CD4-positive, alpha-beta T cell treated with Interleukin-4 for 1 hour (primary cell): ENCODE results near the gene LRCH4.
"Not testable (repeated sequence)": the region's sequence is repeated elsewhere in the genome, so short reads cannot be mapped to it uniquely, and the experiment has no call there.

ENCODE experiments used
- DNase-seq, 2 donors: peaks; one replicate each; pipeline ENCODE4 v3.0.0-alpha.2; 2020 to 2022

LRCH4 gene

DNA sequence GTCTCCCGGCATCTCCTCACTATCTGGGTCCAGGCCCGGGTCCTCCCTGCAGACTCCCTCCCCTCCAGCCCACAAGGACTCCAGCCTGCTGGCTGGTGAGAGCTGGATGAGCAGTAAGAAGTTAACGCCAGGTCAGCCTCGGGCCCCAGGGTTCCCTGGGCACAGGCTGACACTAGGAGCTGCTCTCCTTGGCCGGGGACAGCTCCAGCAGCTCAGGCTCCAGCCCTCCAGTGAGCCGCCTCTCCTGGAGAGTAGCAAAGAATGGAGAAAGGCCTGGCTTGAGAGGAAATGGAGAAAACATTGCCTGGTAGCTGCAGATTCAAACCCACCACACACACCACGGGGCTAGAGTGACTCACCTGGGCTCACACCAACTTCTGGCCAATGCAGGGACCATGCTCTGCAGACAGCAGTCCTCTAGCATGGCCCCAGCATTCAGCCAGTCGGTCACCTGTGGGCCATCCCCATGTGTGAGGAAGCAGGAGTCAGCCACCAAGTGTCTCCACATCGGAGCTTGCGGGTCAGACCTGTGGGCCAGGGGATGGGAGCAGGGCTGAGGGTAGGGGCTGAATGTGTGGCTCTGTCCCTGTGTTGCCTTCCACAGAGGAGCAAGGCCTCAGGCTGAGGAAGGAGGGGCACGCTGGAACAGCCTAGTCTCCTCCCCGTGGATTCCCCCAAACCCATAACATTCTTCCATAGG lies 18.7 kb downstream of the LRCH4 start:
- no peak for DNase-seq

GRCh38 chr7:100566018-100566531 lies 19.9 kb downstream of the LRCH4 start:
- DNase-seq, result no peak

GRCh38 chr7:100565133-100565571 lies 20.8 kb downstream of the LRCH4 start:
- DNase-seq, result no peak

GRCh38 chr7:100564405-100564804 lies 21.5 kb downstream of the LRCH4 start:
- DNase-seq, result not testable (repeated sequence)

GRCh38 chr7:100563809-100564400 lies 22.0 kb downstream of the LRCH4 start:
- peak; percentile 80 to 86 for DNase-seq

DNA sequence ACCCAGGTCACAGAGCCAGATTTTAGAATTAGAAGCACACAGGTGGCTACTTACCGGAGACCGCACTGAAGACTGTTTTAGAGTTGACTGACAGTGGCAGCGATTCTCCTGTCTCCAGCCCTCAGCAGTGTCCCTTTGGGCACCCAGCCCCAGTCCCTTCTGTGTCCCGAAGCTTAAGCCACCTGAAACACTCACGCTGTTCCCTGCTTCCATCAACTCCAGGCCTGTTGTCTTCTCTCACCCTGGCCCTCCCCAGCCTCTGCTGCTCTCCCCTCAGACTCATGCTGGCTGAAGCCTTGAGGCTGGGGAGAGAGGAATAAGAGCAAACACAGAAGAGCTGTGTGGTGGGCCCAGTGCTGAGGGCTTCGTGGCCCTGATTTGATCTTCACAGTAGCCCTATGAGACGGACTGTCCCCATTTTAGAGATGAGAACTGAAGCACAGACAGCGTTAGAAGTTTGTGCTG lies 22.8 kb downstream of the LRCH4 start:
- DNase-seq, result no peak

DNA sequence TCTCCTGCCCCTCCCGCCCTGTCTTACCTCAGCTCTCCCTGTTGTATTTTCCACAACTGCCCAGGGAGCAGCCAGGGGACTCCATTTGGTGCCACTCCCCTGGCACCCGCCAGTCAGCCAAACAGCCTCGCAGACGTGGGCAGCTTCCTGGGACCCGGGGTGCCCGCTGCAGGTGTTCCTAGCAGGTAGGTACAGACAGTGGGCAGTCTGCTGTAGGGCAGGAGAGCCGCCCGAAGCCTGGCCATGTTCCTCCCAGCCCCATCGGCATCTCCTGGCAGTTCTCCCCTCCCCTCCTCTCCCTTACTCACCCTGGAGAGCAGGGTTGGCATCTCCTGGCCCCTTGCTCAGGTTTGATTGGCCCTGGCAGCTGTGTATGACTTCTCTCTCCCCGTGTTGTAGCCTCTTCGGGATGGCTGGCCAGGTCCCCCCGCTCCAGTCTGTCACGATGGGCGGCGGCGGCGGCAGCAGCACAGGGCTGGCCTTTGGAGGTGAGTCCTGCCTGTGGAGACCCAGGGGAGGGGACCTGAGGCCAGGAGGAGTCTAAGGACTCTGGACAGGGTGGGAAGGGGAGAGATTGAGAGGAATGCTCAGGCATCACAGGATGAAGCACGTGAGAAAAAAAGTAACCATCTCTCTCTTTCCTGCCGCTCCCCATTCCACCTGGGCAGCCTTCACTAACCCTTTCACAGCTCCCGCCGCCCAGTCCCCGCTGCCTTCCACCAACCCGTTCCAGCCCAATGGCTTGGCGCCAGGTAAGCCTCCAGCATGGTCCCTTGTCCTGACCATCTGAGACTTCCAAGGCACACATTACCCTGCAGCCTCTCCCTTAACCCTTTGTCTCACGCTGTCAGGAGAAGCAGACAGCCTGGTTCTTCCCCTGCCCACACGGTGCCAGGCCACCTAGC lies 23.5 kb downstream of the LRCH4 start:
- DNase-seq, result no peak

DNA sequence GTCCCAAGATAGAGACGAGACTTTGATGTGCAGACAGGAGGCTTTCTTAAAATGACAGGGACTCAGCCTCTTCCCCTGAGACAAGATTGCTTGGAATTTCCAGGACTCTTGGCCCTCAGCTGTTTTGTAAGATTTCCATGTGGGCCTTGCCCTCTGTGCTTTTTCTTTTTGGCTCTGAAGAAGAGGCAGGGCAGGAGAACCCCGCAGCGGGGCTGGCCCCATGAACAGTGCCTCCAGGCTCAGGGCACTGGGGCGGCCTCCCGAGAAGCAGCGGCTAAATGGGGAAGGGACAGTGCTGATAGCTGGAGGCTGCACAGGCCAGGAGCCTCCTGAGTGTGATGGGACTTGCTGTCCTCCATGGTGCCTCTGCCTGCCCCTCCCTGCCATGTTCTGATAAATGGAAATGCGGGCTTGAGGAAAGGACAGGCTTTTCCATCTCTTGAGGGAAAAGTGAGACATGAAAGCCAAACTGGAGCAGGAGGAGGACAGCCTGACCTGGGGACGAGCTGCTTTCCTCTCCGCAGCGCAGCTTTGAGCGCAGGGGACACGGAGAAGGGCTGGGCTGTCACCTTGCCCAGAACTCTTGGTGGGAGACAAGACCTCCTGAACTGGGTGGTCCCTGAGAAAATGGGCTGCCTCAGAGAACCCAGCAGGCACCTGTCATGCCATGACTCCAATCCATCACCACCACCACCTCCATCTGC lies 24.3 kb downstream of the LRCH4 start:
- DNase-seq, result no peak

GRCh38 chr7:100559127-100559526 lies 26.8 kb downstream of the LRCH4 start:
- no peak for DNase-seq

GRCh38 chr7:100556541-100556940 lies 29.4 kb downstream of the LRCH4 start:
- DNase-seq, result no peak

DNA sequence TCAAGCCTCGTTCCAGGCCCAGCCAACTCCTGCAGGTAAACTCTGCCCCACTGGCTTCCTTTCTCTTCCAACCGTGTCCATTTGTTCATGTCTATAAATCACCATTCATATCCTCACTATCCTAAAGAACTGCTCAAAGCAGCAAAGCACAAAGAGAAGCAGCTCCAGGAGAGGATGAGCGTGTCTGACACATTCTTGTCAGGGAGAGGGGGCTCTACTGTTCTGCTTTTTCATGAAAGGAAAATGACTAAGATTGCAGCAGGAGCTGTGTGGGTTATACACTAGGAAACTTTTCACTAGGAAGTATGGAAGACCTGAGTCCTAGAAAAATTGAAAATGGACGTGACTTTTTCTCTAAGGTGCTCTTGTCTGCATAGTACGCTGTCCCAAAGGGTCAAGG lies 30.2 kb downstream of the LRCH4 start:
- DNase-seq, result no peak

GRCh38 chr7:100553032-100553431 lies 32.9 kb downstream of the LRCH4 start:
- no peak for DNase-seq

- no peak for DNase-seq
These were observed 33.4 kb downstream of the LRCH4 start for GRCh38 chr7:100552532-100552931.

GRCh38 chr7:100548446-100548845 lies 37.5 kb downstream of the LRCH4 start:
- DNase-seq, result not testable (repeated sequence)

DNA sequence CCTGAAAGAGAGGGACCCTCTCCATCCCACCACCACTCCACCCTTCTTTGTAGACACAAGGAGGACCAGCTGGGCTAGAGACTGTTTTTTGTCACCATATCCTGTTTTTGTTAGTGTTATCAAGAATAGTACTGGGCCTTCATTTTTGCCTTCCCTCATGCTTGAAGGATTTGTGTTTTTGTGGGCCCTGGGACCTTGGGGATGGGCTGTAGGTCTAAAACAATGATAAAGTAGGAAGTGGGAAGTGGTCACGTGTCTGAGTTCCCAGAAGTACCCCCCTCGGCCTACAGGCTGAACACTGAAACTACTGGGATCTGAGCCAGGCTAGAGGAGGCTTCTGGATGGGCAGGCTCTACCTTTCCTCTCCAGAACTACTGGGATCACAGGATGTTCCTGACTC lies 38.1 kb downstream of the LRCH4 start:
- peak in 1 of 2 donors; percentile 15 for DNase-seq

- DNase-seq, result no peak
These were observed 38.8 kb downstream of the LRCH4 start for GRCh38 chr7:100546926-100547800.

- DNase-seq, result peak in 1 of 2 donors; percentile 74
These were observed 39.6 kb downstream of the LRCH4 start for GRCh38 chr7:100546129-100546925.

DNA sequence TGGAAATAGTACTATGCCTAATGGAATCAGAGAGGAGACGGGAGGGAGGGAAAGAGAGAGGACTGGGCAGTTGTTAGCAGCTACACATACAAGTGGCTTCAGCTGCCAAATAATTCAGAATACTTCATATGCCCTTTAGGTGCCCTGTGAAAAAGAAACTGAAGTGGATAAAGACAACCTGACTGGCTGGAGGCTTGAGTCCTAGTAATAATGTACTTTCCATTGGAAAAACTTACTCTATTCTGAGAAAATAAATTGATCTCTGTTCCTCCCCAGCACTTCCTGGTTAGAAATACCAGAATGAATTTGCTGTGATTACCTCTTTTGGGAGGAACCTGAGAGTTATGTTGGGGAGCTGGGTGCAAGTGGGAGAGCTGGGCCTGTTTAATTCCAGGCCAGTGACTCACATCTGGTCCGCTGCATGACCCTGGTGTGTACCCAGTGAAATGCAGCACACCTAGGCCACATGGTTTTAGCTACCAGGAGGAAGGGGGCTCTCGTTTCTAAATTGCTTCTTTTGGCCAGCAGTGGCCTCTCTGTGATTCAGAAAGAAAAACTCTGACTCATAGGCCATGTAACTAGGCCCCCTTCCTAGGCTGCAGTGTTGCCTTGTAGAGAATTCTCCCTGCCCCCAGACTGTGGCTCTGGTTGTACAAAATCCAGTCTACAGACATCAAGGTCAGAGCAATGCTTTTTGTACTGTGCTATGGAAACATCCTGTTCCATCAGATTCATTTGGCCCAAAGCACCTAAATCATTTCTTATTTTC lies 40.4 kb downstream of the LRCH4 start:
- peak; percentile 17 to 39 for DNase-seq

- DNase-seq, result no peak
These were observed 41.0 kb downstream of the LRCH4 start for GRCh38 chr7:100544967-100545359.

DNA sequence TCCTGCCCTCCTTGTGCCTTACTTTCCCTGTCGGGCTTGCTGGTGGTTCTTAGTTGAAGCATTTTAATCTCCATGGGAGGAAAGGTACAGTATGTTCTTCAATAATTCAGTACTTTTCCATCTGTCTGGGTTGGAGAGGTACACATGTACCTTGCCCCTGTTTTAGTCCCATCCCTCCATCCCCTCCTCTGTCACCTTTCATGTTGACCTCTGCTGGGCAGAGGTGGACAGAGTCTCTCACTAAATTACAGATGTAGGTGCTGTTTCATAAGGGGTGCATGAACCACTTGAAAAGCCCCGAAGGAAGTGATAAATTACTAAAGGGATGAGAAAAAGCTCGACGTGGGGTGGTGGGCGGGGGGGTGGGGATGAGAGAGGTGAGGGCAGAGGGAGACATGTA lies 41.5 kb downstream of the LRCH4 start:
- DNase-seq, result no peak
